Activated CD4-positive, alpha-beta T cell treated with anti-CD3 and anti-CD28 coated beads for 1 hour (primary cell): ENCODE results near the gene CTF1.
"Not testable (repeated sequence)": the region's sequence is repeated elsewhere in the genome, so short reads cannot be mapped to it uniquely, and the experiment has no call there.

Experiments used
- DNase-seq: peaks from one replicate; pipeline ENCODE4 v3.0.0-alpha.2; 2020

CTF1 gene, protein sequence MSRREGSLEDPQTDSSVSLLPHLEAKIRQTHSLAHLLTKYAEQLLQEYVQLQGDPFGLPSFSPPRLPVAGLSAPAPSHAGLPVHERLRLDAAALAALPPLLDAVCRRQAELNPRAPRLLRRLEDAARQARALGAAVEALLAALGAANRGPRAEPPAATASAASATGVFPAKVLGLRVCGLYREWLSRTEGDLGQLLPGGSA

DNA sequence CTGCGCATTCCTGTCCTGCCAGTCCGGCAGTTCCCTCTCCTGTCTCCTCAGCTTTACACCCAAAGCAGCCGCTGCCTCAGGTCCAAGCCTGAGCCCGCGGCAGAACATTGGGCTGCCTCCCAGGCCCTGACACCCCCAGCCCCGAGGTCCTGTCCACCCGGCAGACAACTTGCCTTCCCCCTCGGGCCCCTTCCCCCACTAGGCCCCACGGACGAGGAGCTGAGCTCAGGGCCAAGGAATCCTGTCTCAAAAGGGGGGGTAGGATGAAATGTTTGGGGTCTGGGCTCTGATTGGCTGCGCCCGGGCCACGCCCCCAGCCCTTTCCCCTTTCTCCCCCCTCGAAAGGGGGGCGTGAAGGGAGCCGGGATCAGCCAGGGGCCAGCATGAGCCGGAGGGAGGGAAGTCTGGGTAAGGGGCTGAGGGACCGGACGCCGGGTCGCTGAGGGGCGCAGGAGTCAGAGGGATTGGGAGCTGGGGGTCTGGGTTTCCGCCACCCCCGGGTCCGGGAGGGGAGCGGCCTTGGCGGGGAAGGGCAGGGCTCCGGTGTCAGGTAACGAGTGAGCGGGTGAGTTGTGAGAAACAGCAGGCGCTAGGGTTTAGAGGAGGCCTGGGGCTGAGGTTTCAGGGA, at the start of gene CTF1:
Gene CTF1 (plus strand): TSS at position 354 of the 628 bp plus-strand sequence. CDS start 30 bp downstream, at position 384.
- DNase-seq = no peak

DNA sequence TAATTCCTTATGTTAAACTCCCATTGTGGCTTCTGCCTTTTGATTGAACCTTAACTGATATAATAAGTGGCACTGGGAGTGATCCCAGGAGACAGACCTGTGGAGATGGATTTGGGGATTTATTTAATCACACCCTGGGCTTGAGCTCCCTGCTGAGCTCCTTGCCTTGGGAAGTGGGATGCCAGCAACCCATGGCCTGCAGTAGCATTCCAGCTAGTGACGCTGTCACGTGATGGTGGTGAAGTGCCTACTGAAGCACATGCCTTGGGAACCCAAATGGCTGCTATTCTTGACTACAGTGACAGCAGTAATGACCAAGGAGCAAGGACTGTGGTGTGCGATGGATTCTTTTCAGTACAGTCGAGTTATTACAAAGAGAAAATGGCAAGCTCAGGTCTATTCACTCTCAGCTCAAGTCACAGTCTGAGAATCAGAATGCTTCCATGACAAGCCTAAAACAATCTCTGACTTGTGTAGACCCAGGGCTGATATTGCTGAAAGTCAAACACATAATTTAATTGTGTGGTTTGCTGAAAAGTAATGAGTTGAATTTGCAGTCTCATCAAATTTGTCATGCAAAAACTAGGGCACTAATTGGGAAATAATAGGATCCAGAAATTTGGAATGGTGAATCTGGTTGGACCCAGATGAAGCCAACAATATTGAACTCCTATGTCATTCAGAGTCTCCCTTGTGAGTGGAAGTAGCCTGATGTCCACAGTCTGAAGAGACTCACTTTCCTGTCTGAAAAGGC, 49.6 kb upstream of the CTF1 start:
- no peak for DNase-seq

- no peak for DNase-seq
Observed at GRCh38 chr16:30850246-30850645, 46.2 kb upstream of the CTF1 start.

GRCh38 chr16:30853758-30854157, 42.7 kb upstream of the CTF1 start:
- DNase-seq = no peak

GRCh38 chr16:30858111-30858495, 38.3 kb upstream of the CTF1 start:
- no peak for DNase-seq

GRCh38 chr16:30858829-30859423, 37.5 kb upstream of the CTF1 start:
- no peak for DNase-seq

- not testable (repeated sequence) for DNase-seq
Observed at GRCh38 chr16:30860729-30861128, 35.7 kb upstream of the CTF1 start.

DNA sequence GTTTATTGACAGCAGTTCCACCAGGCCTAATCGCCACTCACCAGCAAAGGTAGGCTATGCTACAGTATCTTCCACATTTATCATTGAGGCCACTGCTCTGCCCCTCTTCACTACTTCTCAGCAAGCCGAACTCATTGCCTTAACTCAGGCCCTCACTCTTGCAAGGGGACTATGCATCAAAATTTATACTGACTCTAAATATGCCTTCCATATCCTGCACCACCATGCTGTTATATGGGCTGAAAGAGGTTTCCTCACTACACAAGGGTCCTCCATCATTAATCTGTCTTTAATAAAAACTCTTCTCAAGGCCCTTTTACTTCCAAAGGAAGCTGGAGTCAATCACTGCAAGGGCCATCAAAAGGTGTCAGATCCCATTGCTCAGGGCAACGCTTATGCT, 33.2 kb upstream of the CTF1 start:
- not testable (repeated sequence) for DNase-seq

DNA sequence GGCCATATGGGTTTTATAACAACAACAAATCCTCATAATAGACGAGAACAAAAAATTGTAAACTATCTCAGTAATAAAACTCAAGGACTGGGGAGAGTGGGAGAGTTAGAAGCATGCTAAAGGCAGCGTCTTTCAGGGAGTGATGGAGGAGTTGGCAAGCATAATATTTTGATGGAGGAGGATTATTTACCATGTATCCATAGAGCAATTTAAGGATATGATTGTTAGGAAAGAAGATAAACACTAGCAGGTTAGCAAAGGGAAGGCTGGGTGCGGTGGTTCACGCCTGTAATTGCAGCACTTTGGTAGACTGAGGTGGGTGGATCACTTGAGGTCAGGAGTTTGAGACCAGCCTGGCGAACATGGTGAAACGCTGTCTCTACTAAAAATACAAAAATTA, 30.4 kb upstream of the CTF1 start:
- no peak for DNase-seq

DNA sequence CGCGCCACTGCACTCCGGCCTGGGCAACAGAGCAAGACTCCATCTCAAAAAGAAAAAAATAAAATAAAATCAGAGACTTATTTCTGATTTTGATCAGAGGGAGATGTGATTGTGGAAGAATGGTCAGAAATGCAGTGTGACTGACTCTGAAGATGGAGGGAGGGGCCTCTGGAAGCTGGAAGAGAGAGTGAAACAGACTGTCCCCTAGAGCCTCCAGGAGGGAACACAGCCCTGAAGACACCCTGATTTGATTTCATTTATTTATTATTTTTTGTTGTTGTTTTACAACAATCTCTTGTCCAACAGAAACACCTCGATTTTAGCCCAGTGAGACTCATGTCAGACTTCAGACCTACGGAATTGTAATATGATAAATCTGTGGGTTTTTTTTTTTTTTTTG, 28.7 kb upstream of the CTF1 start:
- DNase-seq = no peak

DNA sequence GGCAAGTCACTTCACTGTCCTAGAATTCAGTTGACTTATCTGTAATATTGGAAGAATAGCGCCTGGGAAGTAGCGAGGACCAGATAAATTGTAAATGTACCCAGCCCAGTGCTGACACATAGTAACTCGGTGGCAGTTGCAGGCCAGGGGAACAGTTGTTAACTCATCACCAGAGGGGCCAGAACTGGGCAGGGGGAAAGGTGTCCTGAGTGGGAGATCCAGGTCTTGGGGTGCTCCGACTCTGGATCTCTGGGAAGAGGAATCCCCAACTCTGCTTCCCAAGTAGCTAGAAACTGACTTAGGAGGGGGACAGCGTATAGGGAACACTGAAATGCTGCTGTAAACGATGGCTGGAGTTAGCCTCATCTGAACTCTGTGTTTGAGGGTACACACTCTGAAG, 25.5 kb upstream of the CTF1 start:
- DNase-seq = no peak

GRCh38 chr16:30874244-30874820, 22.1 kb upstream of the CTF1 start:
- no peak for DNase-seq

- DNase-seq = peak; percentile 86
Observed at GRCh38 chr16:30874821-30875717, 21.3 kb upstream of the CTF1 start.

DNA sequence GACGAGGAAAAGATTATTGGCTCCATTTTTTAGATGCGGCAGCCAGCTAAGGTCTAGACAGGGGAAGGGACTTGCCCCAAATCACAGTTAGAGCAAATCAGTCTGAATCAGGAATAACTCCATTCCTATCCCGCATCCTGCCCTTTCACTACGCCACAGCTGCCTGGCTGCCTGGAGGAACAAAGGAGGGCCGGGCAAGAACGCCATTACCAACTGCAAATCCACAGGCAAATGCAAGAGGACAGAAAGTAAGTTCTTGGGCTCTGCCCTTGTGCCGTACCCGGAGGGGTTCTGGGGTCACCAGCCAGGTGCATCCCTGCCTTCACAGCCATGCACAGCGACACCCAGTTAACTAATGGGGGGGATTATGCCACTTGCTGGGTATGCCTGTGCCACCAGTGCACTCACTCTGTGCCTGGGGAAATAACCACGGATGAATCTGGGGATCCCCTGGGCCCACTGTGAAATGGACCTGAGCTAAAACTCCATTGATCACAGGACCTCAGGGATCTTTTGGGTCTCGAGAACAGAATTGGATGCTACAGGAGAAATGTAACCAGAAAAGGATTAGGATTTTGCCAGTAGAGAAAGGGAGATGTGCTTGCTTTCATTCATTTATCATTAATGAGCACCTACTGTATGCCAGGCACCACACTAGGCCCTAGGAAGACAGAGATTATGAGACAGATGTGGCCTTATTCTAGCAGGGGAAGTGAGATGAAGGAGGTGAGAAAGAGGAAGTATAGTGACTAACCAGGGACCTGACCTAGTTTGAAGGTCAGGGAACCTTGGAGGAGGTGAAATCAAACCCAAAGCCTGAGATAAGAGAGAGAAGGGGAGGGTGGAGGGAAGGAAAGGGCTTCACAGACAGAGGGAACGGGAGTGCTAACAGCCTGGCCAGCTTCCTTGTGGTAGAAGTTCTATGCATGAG, 20.3 kb upstream of the CTF1 start:
- DNase-seq = no peak

DNA sequence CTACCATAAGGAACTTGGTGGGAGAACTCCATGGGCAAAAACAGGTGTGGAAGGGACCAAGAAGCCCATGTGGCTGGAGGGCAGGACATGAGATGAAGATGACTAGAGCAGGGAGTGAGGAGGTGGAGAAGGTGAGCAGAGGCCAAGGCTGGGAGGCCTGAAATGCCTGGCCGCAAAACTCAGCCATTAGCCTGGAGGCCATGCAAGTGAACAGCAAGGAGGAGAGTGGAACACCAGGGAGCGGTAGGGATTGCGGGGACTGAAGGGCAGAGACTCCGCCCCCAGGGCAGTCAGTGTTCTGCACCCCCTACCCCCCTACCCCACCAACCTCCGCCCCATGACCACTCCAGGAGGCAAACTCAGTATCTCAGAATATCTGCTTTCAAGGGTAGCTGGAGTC, 19.5 kb upstream of the CTF1 start:
- DNase-seq = no peak

DNA sequence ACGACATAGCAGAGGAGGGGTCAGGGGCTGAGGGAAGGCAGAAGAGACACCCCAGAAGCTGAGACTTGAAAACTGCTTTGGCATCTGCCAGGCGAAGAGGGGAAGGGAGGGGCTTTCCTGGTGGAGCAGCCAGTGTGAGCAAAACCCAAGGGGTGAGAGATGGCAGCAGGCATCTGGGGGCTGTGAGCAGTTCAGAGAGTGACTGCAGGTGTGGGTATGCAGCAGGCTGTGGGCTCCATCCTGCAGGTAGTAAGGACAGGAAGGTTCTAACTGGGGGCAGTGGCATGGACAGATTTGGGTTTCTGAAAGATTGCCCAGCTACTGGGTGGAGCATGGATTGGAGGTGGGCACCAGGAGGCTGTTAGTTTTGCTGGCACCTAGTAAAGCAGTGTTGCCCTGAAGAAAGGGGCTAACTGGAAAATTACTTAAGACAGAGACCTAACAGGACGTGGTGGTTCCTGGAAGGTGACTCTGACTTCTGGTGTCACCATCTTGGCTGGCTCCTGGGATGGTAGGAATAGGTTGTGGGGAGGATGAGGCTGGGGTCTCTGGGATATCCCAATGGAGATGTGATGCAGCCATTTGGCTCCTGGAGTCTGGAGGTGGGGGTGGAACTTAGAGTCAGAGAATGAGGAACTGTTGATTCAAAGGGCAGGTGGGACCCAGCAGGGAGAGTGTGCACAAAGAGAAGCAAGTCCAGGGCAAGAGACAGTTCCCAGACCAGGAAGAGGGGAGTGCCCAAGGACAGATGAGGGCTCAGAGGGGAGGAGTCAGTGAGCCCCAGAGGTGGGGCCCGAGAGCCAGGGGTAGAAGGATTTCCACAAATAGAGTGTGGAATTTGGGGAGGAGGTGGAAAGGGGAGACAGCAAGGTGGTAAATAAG, 13.7 kb upstream of the CTF1 start:
- DNase-seq = no peak

- DNase-seq = no peak
Observed at GRCh38 chr16:30884760-30885159, 11.7 kb upstream of the CTF1 start.

DNA sequence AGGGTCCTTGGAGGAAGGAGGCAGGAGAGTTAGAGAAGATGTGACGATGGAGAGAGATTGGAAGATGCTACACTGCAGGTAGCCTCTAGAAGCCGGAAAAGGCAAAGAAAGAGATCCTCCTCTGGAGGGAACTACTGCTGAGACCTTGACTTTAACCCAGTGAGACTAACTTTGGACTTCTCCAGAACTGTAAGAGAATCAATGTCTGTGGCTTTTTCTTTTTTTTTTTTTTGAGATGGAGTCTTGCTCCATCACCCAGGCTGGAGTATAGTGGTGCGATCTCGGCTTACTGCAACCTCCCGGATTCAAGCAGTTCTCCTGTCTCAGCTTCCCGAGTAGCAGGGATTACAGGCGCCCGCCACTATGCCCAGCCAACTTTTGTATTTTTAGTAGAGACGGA, 11.2 kb upstream of the CTF1 start:
- DNase-seq = no peak

DNA sequence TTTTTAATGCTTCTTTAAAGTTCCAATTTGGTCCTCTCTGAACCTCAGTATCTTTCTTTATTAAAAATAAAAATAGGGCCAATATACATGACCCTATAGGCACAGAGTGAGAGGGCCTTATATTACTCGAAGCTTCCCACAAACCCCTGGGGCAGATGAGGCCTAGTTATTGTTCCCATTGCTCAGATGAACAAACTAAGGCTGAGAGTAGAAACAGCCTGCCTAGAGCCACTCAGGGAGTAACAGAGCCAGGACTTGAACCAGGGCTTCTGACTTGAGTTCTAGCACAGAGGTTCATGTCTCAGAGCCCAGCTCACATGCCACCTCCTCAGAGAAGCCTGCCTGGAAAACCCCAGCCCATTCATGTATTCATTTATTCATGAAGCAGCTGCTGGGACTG, 10.3 kb upstream of the CTF1 start:
- no peak for DNase-seq

DNA sequence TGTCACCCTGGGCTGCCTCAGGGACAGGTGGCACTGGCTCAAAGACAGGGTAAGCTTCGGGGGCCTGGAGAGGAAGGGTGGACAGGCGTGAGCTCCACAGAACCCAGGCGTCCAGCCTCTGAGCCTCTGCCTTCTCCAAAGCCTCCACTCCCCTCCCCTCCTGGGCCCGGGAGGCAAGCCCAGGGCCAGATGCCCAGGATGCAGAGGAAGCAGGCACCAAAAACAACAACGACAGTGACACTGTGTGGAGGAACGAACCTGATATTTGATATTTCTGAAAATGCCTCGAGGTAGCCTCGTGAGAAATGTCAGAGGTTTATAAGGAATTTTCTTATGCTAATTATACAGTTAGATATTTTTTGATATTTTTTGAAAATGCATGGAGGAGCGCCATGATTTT, 8.5 kb upstream of the CTF1 start:
- DNase-seq = no peak
